NT2/D1 (cell line): ENCODE data around the gene ZNF326.

Source experiments
- SUZ12 ChIP-seq: IDR thresholded peaks from 2 replicates; pipeline ENCODE4 v1.6.1; 2011; ENCODE audit not compliant: insufficient read length, insufficient read depth; ENCODE audit errors: extremely low read depth
- YY1 ChIP-seq: IDR thresholded peaks from 2 replicates; pipeline ENCODE4 v1.6.1; 2011; ENCODE audit not compliant: insufficient read length, insufficient read depth

- TF ChIP-seq SUZ12: no peak
- TF ChIP-seq YY1: no peak
These were observed 23.3 kb upstream of the ZNF326 start for GRCh38 chr1:89971600-89971999.
